Measurements from ENCODE around the gene PRR30.

- TF ChIP-seq POLR2A (IDR thresholded peaks at IDR 0.05; ENCODE audit: low read depth) (no peak), CTCF (IDR thresholded peaks at IDR 0.05) (no peak), POLR2AphosphoS5 (IDR thresholded peaks at IDR 0.05) (no peak), EP300 (IDR thresholded peaks at IDR 0.05) (no peak)
Observed at GRCh38 chr2:27145682-27146081, 6.5 kb upstream of the PRR30 start.

Data from esophagus muscularis mucosa (tissue), 4 donors.